Activated CD4-positive, CD25-positive, alpha-beta regulatory T cell (primary cell): ENCODE results near the gene CC2D2B.
"Not testable (repeated sequence)": the region's sequence is repeated elsewhere in the genome, so short reads cannot be mapped to it uniquely, and the experiment has no call there.

Experiments used
- DNase-seq, 4 experiments: peaks; one replicate each; lab custom pipeline; 2025; lab: John Stamatoyannopoulos, UW

The CC2D2B gene

GRCh38 chr10:95908450-95908849 is 675 bp downstream of the CC2D2B start:
- DNase-seq: no peak

- DNase-seq: no peak
These were observed 1.8 kb downstream of the CC2D2B start for GRCh38 chr10:95909561-95909960.

- not testable (repeated sequence) for DNase-seq
These were observed 8.3 kb downstream of the CC2D2B start for GRCh38 chr10:95916039-95916438.

- no peak for DNase-seq
These were observed 13.1 kb downstream of the CC2D2B start for GRCh38 chr10:95920798-95921426.

GRCh38 chr10:95925033-95925432 is 17.3 kb downstream of the CC2D2B start:
- no peak for DNase-seq

GRCh38 chr10:95935429-95935828 is 27.7 kb downstream of the CC2D2B start:
- DNase-seq: no peak

- DNase-seq: no peak
These were observed 33.3 kb downstream of the CC2D2B start for GRCh38 chr10:95941115-95941514.

GRCh38 chr10:95963202-95963990 is 55.6 kb downstream of the CC2D2B start:
- no peak for DNase-seq

GRCh38 chr10:95963991-95964389 is 56.2 kb downstream of the CC2D2B start:
- DNase-seq: no peak

GRCh38 chr10:95964756-95965155 is 57.0 kb downstream of the CC2D2B start:
- no peak for DNase-seq

GRCh38 chr10:95976362-95977229 is 68.8 kb downstream of the CC2D2B start:
- DNase-seq: no peak

- DNase-seq: no peak
These were observed 74.4 kb downstream of the CC2D2B start for GRCh38 chr10:95982200-95982599.

- DNase-seq: no peak
These were observed 80.1 kb downstream of the CC2D2B start for GRCh38 chr10:95987685-95988426.

- no peak for DNase-seq
These were observed 80.9 kb downstream of the CC2D2B start for GRCh38 chr10:95988702-95989101.

GRCh38 chr10:95994376-95994775 is 86.6 kb downstream of the CC2D2B start:
- DNase-seq: not testable (repeated sequence)

- DNase-seq: no peak
These were observed 90.5 kb downstream of the CC2D2B start for GRCh38 chr10:95998255-95998784.

GRCh38 chr10:96013956-96014355 is 106.2 kb downstream of the CC2D2B start:
- DNase-seq: no peak

- no peak for DNase-seq
These were observed 106.8 kb downstream of the CC2D2B start for GRCh38 chr10:96014473-96015102.

GRCh38 chr10:96017191-96017687 is 109.5 kb downstream of the CC2D2B start:
- DNase-seq: peak in 2 of 4 experiments; percentile 2 to 4

GRCh38 chr10:96021332-96021731 is 113.6 kb downstream of the CC2D2B start:
- no peak for DNase-seq

GRCh38 chr10:96022739-96023138 is 115.0 kb downstream of the CC2D2B start:
- DNase-seq: no peak
